GM18909 (cell line): ENCODE measurements around the gene RAB6A.
"Not testable (repeated sequence)": the region's sequence is repeated elsewhere in the genome, so short reads cannot be mapped to it uniquely, and the experiment has no call there.

ENCODE experiments used
- ATAC-seq: cut with Tn5 transposase; IDR thresholded peaks from one replicate; pipeline ENCODE4 v1.9.1; 2021; ENCODE audit warnings: mild to moderate bottlenecking; ENCODE audit not compliant: unreplicated experiment, poor library complexity

RAB6A gene

GRCh38 chr11:73766763-73767162 lies 5.9 kb upstream of the RAB6A start:
- ATAC-seq, result no peak

GRCh38 chr11:73762732-73763131 lies 1.9 kb upstream of the RAB6A start:
- ATAC-seq, result no peak

GRCh38 chr11:73761403-73761945 lies 600 bp upstream of the RAB6A start:
- no peak for ATAC-seq

- peak; percentile 7 for ATAC-seq
Observed at GRCh38 chr11:73760135-73760678, 667 bp downstream of the RAB6A start.

- ATAC-seq, result no peak
Observed at GRCh38 chr11:73759610-73760134, 1.2 kb downstream of the RAB6A start.

- ATAC-seq, result no peak
Observed at GRCh38 chr11:73758451-73758850, 2.4 kb downstream of the RAB6A start.

- ATAC-seq, result no peak
Observed at GRCh38 chr11:73757598-73757997, 3.3 kb downstream of the RAB6A start.

GRCh38 chr11:73755670-73756069 lies 5.2 kb downstream of the RAB6A start:
- ATAC-seq, result no peak

- no peak for ATAC-seq
Observed at GRCh38 chr11:73753938-73754337, 6.9 kb downstream of the RAB6A start.

- no peak for ATAC-seq
Observed at GRCh38 chr11:73752903-73753302, 8.0 kb downstream of the RAB6A start.

- ATAC-seq, result no peak
Observed at GRCh38 chr11:73752216-73752867, 8.5 kb downstream of the RAB6A start.

GRCh38 chr11:73750862-73751261 lies 10.0 kb downstream of the RAB6A start:
- ATAC-seq, result not testable (repeated sequence)

GRCh38 chr11:73750228-73750627 lies 10.6 kb downstream of the RAB6A start:
- ATAC-seq, result no peak

GRCh38 chr11:73749118-73749517 lies 11.8 kb downstream of the RAB6A start:
- ATAC-seq, result no peak

GRCh38 chr11:73748300-73748699 lies 12.6 kb downstream of the RAB6A start:
- no peak for ATAC-seq

- no peak for ATAC-seq
Observed at GRCh38 chr11:73747762-73748161, 13.1 kb downstream of the RAB6A start.

- no peak for ATAC-seq
Observed at GRCh38 chr11:73746701-73747100, 14.2 kb downstream of the RAB6A start.

- no peak for ATAC-seq
Observed at GRCh38 chr11:73743045-73743444, 17.8 kb downstream of the RAB6A start.

- ATAC-seq, result not testable (repeated sequence)
Observed at GRCh38 chr11:73735959-73736358, 24.9 kb downstream of the RAB6A start.

- ATAC-seq, result no peak
Observed at GRCh38 chr11:73734993-73735392, 25.9 kb downstream of the RAB6A start.

- not testable (repeated sequence) for ATAC-seq
Observed at GRCh38 chr11:73734011-73734410, 26.9 kb downstream of the RAB6A start.

GRCh38 chr11:73732936-73733335 lies 27.9 kb downstream of the RAB6A start:
- ATAC-seq, result not testable (repeated sequence)
